Jurkat, Clone E6-1 (cell line): ENCODE results near the gene USP34. TPM values are rescaled to one million over a fixed set of nuclear protein-coding genes. Genes with fewer than 3 reads are reported as not detected.
"Not testable (repeated sequence)": the region's sequence is repeated elsewhere in the genome, so short reads cannot be mapped to it uniquely, and the experiment has no call there.

Experiments used
- DNase-seq: peaks from one replicate; pipeline ENCODE4 v3.0.0-alpha.2; 2011; ENCODE audit warnings: low read depth, low spot score
- H3K4me3 ChIP-seq: 2 replicates; pipeline ENCODE4 v1.5.1; 2011; ENCODE audit warnings: mild to moderate bottlenecking, low read length, control low read depth, moderate library complexity
- polyA plus RNA-seq: library from polyadenylated mRNA; unstranded; fragments of >200 nt; gene quantifications from one replicate; pipeline ENCODE4 v1.2.1, GENCODE V29; 2012; ENCODE audit warnings: missing spikeins; ENCODE audit not compliant: insufficient read length, insufficient read depth

The USP34 gene, protein sequence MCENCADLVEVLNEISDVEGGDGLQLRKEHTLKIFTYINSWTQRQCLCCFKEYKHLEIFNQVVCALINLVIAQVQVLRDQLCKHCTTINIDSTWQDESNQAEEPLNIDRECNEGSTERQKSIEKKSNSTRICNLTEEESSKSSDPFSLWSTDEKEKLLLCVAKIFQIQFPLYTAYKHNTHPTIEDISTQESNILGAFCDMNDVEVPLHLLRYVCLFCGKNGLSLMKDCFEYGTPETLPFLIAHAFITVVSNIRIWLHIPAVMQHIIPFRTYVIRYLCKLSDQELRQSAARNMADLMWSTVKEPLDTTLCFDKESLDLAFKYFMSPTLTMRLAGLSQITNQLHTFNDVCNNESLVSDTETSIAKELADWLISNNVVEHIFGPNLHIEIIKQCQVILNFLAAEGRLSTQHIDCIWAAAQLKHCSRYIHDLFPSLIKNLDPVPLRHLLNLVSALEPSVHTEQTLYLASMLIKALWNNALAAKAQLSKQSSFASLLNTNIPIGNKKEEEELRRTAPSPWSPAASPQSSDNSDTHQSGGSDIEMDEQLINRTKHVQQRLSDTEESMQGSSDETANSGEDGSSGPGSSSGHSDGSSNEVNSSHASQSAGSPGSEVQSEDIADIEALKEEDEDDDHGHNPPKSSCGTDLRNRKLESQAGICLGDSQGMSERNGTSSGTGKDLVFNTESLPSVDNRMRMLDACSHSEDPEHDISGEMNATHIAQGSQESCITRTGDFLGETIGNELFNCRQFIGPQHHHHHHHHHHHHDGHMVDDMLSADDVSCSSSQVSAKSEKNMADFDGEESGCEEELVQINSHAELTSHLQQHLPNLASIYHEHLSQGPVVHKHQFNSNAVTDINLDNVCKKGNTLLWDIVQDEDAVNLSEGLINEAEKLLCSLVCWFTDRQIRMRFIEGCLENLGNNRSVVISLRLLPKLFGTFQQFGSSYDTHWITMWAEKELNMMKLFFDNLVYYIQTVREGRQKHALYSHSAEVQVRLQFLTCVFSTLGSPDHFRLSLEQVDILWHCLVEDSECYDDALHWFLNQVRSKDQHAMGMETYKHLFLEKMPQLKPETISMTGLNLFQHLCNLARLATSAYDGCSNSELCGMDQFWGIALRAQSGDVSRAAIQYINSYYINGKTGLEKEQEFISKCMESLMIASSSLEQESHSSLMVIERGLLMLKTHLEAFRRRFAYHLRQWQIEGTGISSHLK (N-terminal part only)
- 43.9 TPM for polyA plus RNA-seq

DNA sequence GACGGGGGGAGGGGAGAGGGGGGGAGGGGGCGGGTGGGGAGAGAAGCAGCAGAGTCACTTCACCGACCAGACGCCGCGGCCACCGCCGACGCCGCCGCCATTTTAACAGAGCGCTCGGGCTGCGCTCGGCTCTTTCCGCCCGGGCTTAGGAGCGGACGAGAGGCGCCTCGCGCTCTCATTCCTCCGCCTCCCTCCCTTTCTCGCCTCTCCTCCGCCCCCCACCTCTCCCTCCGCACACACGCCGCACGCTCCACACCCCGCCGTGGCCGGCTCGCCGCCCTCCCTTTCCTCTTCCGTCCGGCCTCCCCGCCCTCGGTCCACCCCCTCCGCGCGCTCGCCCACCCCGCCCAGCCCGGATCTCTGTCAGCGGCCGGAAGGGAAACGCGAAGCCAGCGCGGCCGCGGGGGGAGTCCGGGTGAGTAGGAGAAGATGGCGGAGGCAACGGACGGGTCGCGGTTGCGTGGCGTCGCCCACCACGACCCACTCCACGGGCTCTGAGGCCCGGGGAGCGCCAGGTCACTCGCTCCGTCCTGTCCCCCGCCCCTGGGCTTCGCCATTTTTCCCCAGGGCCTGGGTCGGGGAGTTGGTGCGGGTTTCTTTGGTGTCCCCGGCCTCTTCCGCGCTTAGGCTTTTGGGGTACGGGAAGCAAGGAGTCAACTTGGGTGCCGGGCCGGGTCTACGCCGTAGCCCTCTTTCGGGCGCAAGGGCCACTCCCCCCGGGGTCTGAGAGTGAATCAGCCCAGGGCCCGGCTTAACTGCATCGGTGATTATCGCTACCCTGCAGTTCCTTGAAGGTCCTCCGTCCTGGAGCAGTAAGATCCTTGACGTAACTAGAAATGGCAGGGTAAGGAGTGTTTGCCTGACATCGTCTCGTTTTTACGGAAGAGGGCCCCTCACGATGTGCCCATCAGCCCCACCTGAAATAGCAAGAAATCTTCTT is at the start of gene USP34:
Gene USP34, minus strand, starts transcription at position 123 of the 940 bp plus-strand sequence. CDS start 395 bp downstream, outside the sequence.
- peak; percentile 86 for DNase-seq
- peak within 1 kb of the TSS; percentile 89 for H3K4me3 ChIP-seq

DNA sequence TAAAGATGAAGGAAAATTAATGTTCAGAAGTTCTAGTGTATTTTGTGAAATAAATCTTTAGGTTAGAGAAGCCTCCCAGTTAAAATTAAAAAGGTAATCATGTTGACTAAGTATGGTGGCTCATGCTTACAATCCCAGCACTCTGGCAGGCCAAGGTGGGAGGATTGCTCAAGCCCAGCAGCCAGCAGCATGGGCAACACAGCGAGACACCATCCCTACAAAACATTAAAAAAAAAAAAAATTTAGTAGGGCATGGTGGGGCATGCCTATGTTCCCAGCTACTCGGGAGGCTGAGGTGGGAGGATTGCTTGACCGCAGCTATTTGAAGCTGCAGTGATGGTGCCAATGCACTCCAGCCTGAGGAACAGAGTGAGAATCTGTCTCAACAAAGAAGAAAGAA is 49.4 kb upstream of the USP34 start:
- DNase-seq = no peak
- no peak overlapping the region for H3K4me3 ChIP-seq

DNA sequence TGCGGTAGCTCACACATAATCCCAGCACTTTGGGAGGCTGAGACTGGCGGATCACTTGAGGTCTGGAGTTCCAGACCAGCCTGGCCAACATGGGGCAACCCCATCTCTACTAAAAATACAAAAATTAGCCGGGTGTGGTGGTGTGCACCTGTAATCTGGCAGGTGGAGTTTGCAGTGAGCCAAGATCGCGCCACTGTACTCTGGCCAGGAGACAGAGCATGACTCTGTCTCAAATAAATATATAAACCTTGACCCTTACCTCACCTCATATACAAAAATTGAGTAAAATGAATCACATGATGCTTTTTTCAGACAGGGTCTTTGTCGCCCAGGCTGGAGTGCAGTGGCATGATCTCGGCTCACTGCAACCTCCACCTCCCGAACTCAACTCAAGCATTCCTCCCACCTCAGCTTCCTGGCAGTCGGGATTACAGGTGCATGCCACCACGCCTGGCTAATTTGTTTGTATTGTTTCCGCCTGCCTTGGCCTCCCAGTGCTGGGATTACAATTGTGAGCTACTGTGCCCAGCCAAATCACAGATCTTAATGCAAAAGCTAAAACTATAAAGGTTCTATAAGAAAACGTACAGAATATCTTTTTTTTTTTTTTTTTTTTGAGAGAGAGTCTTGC is 42.0 kb upstream of the USP34 start:
- DNase-seq = no peak
- H3K4me3 ChIP-seq = no peak overlapping the region

DNA sequence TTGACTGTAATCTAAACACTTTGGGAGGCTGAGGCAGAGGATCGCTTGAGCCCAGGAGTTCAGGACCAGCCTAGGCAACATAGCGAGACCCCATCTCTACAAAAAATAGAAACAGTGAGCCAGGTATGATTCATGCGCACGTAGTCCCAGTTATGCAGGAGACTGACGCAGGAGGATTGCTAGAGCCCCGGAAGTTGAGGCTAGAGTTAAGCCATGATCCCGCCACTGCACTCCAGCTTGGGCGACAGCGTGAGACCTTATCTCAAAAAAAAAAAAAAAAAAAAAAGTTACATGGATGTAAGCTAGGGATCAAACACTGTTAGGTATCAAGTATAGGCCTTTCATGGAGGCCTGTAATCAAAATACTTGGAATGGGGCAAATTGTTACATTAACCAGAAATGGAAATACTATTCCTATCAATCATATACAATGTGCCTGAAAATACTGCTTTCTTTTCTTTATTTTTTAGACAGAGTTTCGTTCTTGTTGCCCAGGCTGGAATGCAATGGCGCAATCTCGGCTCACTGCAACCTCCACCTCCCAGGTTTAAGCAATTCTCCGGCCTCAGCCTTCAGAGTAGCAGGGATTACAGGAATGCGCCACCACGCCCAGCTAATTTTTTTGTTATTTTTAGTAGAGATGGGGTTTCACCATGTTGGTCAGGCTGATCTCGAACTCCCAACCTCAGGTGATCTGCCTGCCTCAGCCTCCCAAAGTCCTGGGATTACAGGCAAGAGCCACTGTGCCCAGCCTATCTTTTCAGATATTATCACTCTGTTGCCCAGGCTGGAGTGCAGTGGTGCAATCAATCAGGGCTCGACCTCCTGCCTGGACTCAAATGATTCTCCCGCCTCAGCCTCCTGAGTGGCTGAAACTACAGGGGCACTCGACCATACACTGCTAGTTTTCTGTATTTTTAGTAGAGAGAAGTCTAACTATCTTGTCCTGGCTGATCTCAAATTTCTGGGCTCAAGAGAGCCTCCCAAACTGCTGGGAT is 40.1 kb upstream of the USP34 start:
- DNase-seq = no peak
- no peak overlapping the region for H3K4me3 ChIP-seq

DNA sequence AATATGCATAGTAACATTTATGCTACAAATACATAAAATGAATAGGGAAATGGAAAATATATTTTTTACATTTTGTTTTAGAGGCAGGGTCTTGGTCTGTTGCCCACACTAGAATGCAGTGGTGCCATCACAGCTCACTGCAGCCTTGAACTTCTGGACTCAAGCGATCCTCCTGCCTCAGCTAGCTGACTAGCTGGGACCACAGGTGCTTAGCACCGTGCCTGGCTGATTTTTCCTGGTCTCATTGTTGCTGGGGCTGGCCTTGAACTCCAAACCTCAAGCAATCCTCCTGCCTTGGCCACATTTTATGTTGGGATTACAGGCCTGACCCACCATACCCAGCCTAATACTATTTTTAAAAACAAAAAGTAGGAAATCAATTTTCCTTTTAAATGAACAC is 34.1 kb upstream of the USP34 start:
- no peak overlapping the region for H3K4me3 ChIP-seq

DNA sequence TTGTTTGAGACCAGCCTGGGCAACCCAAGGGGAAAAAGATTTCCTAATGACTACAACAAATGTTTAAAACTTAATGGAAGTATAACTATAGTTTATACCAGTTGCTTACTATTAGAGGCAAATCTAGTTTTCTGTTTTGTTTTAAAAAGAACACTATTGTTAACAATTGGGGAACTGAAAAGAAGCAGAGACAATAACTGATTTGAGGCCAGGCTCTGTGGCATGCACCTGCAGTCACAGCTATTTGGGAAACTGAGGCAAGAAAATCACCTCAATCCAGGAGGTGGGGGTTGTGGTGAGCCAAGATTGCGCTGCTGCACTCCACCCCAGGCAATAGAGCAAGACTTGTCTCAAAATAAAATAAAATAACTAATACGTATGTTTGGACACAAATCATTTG is 28.2 kb upstream of the USP34 start:
- no peak overlapping the region for H3K4me3 ChIP-seq
- no peak for DNase-seq

More for the DNA sequence above, 34.1 kb upstream of the USP34 start:
- no peak for DNase-seq

DNA sequence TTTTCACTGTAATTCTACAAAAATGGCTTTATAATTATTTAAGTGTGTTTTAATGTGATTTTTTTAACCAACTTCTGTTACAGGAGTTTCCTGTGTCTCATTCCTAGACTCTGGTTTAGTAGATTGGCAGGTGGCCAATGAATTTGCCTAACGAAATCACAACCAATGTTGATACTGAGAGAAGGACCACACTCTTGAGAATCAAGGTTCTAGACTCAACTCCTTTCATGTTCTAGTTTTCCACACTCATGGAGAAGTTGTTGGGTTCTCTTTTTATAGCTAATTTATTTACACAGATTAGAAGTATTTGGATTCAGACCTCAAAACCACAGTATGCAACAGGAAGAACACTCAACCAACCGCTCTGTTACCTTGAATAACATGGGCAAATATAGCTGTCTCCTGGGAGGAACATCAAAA is 22.6 kb upstream of the USP34 start:
- H3K4me3 ChIP-seq = no peak overlapping the region
- DNase-seq = peak; percentile 58

DNA sequence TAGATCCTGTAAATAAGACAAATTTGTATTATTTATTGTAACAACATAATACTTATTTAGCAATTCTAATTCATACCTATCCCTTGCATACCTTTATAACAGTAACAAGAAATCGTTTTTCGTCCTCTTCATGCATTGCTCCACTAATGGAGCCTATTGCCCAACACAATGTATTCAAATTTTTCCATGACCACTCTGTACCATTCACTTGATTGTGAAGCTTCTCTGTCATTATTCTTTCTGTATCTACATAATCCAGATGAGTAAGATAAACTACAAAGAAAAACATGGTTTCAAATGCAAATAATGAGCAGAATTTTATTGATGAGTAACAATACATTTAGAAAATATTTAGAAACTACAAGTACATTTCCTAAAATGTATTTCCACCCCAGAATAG is 21.6 kb upstream of the USP34 start:
- DNase-seq = no peak
- no peak overlapping the region for H3K4me3 ChIP-seq

DNA sequence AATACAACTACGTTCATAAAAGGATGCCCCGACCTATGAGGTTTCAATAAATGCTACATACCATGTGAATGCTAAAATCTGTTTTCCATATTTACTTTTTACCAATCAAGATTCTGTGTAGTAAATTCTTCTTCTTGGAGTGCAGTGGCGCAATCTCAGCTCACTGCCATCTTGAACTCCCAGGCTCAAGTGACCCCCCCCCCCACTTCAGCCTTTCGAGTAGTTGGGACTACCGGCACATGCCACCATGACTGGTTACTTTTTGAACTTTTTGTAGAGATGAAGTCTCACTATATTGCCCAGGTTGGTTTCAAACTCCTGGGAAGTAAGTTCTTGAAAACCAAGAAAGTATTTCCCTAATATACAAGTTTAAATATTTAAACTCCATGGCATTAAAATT is 14.4 kb upstream of the USP34 start:
- H3K4me3 ChIP-seq = no peak overlapping the region
- no peak for DNase-seq

DNA sequence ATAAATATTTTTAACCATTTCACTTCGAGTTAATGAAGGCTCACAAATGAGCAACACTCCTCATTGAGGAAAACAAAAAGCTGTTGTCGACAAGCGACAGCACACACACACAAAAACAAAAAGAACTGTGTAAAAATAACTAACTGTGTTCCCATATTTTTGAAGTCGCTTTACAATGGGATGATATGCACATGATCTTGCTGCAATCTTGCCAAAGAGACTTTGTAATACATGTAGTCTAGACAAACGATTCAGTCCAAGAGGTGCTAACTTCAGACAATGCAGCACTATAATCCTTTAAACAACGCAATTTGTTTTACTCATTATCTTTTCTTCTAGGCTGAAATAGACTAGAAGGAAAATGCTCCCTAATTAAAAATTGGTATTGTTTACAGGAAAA is 7.2 kb upstream of the USP34 start:
- no peak for DNase-seq
- H3K4me3 ChIP-seq = no peak overlapping the region

DNA sequence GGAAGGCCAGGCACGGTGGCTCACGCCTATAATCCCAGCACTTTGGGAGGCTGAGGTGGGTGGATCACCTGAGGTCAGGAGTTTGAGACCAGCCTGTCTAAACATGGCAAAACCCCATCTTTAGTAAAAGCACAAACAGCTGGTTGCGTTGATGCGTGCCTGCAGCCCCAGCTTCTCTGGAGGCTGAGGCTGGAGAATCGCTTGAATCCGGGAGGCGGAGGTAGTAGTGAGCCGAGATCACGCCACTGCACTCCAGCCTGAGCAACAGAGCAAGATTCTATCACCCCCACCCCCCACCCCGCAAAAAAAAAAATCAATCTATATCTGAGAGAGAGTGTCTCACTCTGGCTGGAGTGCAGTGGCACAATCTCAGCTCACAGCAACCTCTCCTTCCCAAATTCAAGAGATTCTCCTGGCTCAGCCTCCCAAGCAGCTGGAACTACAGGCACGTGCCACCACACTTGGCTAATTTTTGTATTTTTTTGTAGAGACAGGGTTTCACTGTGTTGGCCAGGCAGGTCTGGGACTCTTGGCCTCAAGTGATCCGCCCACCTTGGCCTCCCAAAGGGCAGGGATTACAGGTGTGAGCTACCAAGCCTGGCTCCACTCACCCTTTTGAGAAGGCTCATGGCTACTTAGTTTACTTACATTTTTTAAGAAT is 6.2 kb upstream of the USP34 start:
- H3K4me3 ChIP-seq, DNase-seq: not testable (repeated sequence)

DNA sequence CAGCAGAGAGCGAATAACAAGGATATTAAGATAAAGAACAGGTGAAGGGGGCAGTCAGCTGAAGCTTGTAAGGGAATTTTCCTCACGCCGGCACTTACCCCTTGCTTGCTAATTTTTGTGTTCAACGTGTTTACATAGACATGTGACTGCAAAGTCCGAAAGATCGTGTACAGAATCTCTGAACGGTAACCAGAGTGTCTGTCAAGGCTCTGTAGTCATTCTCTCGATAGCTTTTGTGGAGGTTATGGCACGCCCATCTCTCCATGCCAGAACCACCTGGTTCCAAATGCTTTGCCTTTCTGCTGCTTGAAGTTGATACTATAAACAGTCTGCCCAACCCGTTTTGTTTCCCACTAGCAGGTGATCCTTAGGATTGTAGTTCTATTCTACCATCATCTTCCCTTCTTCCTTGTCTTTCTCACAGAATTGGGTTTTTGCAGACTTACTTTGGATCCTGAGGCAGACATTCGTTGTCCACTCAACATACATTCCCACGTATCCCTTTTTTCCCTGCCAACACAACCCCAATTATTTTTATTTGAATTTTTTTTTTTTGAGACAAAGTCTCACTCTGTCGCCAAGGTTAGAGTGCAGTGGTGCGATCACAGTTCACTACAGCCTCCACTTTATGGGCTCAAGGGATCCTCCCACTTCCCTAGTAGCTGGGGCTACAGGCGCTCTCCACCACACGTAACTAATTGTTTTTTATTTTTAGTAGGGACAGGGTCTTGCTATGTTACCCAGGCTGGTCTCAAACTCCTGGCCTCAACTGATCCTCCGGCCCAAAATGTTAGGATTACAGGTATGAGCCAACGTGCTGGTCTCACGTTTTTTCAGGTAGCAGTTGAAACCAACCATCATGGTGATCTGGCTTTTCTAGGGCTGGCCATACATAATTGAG is 1.3 kb upstream of the USP34 start:
- peak; percentile 10 for DNase-seq
- H3K4me3 ChIP-seq = peak overlapping the region; percentile 89

DNA sequence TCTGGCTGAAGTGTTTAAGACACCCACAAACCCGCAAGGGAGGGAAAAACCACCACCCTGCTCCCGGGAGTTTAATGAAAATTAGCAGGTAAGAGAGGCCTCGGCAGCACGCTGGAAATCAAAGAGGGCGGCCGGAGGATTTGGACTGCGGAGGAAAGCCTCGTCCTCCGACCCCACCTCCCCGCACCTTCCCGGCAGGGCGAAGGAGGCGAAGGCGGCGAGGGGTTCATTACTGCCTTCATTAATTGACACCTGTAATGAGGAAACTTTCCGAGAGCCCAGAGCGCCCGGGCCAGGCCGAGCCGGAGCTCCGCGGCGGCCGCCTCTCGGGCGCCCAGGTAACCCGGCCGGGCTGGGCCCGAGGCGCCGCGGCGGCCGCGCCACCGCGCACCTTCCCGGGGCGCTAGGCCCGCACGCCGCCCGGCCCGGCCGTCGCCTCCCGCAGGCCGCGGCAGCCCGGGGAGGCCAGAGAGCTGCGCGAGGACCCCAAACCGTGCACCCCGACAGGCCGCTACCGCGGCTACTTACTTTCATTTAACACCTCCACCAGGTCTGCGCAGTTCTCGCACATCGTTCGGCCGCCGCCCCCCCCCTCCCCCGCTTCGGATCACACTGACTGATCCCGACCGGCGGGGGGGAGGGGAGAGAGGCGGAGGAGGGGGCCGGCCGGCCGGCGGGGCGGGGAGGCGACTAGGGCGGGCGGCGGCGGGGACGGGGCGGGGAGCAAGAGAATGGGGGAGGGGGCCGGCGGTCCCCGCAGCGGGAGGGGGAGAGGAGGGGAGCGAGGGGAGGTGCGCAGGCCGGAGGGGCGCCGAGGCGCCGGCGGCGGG is 550 bp downstream of the USP34 start:
- H3K4me3 ChIP-seq = peak overlapping the region; percentile 89
- DNase-seq = no peak

DNA sequence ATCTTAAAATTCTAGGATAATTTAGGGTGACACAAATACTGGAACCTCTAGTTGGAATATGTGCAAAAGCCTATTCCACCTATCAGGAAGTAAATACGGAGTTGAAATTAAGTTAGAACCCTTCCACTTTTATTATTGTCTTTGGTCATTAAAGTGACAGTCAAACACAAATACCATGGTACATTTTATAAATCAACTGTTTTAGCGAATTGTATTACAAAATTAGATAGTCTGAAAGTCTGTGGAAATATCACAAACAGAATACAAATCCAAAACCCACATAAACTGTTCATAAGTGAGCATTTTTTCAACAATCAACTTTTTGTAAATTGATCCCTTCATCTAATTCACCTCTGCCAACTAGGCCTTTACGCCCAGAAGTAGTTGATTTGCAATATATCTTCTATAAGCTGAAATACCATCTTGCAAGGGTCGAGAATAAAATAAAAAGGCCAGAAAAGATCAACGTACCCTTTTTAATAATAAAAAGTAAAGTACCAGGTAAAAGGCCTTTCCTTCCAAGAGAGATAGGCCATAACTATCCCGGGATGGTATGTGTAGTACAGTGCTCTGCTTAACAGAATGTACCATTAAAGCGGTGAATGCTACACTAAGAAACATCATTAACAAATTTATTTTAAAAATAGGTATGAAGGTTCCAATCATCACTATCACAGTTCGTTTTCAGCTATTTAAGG is 1.3 kb downstream of the USP34 start:
- DNase-seq = no peak
- peak overlapping the region; percentile 89 for H3K4me3 ChIP-seq
